GM21723 (cell line): ENCODE measurements around the gene ELFN1.

Experiments used
- ATAC-seq: cut with Tn5 transposase; IDR thresholded peaks from one replicate; pipeline ENCODE4 v1.9.1; 2021; ENCODE audit warnings: mild to moderate bottlenecking, moderate library complexity; ENCODE audit not compliant: unreplicated experiment

The ELFN1 gene

GRCh38 chr7:1662767-1663166 lies 7.3 kb upstream of the ELFN1 start:
- ATAC-seq: no peak

GRCh38 chr7:1663223-1663622 lies 6.9 kb upstream of the ELFN1 start:
- no peak for ATAC-seq

- ATAC-seq: no peak
Observed at GRCh38 chr7:1663857-1664651, 6.0 kb upstream of the ELFN1 start.

- no peak for ATAC-seq
Observed at GRCh38 chr7:1664711-1665548, 5.1 kb upstream of the ELFN1 start.

GRCh38 chr7:1665549-1666316 lies 4.3 kb upstream of the ELFN1 start:
- no peak for ATAC-seq

GRCh38 chr7:1666317-1666822 lies 3.7 kb upstream of the ELFN1 start:
- no peak for ATAC-seq

- ATAC-seq: no peak
Observed at GRCh38 chr7:1666823-1667565, 3.1 kb upstream of the ELFN1 start.

GRCh38 chr7:1667566-1668395 lies 2.3 kb upstream of the ELFN1 start:
- ATAC-seq: no peak

GRCh38 chr7:1668396-1669063 lies 1.5 kb upstream of the ELFN1 start:
- ATAC-seq: no peak

GRCh38 chr7:1669064-1669951 lies 769 bp upstream of the ELFN1 start:
- no peak for ATAC-seq

- no peak for ATAC-seq
Observed at GRCh38 chr7:1670894-1671593, 967 bp downstream of the ELFN1 start.

- ATAC-seq: no peak
Observed at GRCh38 chr7:1671594-1672451, 1.7 kb downstream of the ELFN1 start.

GRCh38 chr7:1672851-1673486 lies 2.9 kb downstream of the ELFN1 start:
- no peak for ATAC-seq

GRCh38 chr7:1673581-1674118 lies 3.6 kb downstream of the ELFN1 start:
- ATAC-seq: no peak

GRCh38 chr7:1674161-1675035 lies 4.3 kb downstream of the ELFN1 start:
- ATAC-seq: no peak
